Astrocyte (in vitro differentiated cells and primary cell): ENCODE data around the gene AGAP9.
"Not testable (repeated sequence)": the region's sequence is repeated elsewhere in the genome, so short reads cannot be mapped to it uniquely, and the experiment has no call there.

Experiments
- CTCF ChIP-seq: IDR thresholded peaks from 2 replicates; pipeline ENCODE4 v1.5.1; 2011; ENCODE audit warnings: low read depth, mild to moderate bottlenecking, inconsistent platforms, low read length, moderate library complexity; ENCODE audit not compliant: insufficient read depth
- EZH2 ChIP-seq: IDR thresholded peaks from 2 replicates; pipeline ENCODE4 v1.6.1; 2012; ENCODE audit warnings: mild to moderate bottlenecking, low read length, inconsistent platforms; ENCODE audit not compliant: insufficient read depth

- not testable (repeated sequence) for TF ChIP-seq EZH2, CTCF
Measured at GRCh38 chr10:47484786-47485185, 38.7 kb downstream of the AGAP9 start.
